GM18526 (cell line): ENCODE measurements around the gene WDFY4.

Experiments
- POLR2A ChIP-seq: IDR thresholded peaks from 3 replicates; pipeline ENCODE4 v1.6.1; 2011; ENCODE audit not compliant: insufficient read length; ENCODE audit errors: extremely low read depth

The WDFY4 gene

DNA sequence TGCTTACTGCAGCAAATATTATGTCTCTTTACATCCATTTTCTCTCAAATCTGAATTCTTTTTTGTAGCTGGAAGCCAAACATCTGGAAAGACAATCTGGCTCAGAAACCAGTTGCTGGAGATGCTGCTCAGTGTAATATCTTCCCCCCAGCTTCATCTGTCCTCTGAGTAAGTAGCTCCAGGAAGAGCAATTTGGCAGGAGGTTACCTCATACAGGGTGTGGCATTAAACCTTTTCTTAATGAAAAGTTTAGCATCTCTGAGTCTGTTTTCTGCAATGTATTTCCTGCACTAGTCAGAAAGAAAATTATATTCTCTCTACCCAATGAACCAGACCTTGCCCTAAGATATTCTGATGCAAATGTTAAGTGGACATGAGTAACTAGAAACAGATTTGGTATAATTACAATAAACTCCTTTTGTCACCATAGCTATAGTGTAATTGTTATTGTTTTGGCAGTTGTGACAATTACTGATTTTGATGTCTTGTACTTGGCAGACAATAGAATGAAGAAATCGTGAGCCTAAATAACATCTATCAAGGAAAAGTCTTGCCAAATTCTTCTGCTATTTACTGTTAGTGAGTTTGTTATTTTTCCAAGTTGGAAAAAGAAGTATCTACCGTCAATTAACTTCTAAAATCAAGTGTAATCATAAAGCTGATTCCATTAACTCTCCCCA lies 123.3 kb downstream of the WDFY4 start:
- TF ChIP-seq POLR2A = no peak

DNA sequence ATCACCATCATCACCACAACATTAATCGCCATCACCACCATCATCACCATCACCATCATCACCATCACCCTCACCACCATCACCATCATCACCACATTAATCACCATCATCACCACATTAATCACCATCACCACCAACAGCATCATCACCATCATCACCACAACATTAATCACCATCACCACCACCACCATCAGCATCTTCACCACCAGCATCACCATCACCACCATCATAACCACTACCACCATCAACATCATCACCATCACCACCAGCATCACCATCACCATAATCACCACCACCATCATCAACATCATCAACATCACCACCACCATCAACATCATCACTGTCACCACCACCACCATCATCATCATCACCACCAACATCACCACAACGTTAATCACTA lies 124.6 kb downstream of the WDFY4 start:
- TF ChIP-seq POLR2A = no peak

DNA sequence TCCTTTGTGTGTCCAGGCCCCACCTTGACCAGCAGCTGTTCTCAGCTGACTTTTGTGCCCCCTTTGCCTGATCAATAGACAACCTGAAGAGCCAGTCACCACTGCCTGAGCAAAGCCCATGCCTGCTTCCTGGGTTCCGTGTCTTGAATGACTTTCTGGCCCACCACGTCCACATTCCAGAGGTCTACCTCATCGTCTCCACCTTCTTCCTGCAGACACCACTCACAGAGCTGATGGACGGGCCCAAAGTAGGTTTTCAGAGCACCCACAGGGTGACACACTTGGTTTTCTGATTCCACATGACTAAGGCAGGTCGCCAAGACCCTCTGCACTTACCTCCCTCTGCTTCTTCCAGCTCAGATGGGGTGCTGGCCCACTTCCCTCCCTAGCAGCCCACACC lies 126.8 kb downstream of the WDFY4 start:
- TF ChIP-seq POLR2A = no peak

DNA sequence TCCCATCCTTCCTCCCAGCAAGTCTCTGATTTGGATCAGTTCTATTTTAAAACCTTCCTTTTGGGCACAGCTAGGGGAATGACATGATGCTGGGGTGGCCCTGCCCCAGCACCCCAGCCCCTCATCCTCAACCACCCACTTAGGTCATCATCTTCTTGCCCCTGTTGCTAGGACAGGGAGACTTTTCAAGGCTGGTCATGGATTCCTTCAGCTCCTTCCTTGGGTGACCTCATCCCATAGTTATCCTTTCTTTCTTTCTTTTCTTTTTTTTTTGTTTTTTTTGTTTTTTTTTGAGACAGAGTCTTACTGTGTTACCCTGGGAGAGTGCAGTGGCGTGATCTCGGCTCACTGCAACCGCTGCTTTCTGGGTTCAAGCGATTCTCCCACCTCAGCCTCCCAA lies 127.2 kb downstream of the WDFY4 start:
- no peak for TF ChIP-seq POLR2A

DNA sequence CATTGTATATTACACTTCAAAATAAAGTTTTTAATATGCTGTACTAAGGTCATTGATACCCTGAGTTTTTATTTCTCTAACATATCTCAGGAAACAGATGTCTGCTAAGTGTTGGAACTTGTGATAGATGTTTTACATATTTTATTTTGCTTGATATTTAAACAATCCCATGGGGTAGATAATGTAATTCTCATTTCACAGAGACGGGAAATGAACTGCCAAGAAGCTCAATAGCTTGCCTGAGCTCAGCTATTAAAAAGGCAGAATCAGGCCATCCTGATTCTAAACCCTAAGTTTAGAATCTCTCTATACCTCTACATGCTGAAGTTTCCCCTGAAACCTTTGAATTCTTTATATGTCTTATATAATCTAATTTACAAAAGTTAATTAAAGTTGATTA lies 128.6 kb downstream of the WDFY4 start:
- TF ChIP-seq POLR2A = no peak

DNA sequence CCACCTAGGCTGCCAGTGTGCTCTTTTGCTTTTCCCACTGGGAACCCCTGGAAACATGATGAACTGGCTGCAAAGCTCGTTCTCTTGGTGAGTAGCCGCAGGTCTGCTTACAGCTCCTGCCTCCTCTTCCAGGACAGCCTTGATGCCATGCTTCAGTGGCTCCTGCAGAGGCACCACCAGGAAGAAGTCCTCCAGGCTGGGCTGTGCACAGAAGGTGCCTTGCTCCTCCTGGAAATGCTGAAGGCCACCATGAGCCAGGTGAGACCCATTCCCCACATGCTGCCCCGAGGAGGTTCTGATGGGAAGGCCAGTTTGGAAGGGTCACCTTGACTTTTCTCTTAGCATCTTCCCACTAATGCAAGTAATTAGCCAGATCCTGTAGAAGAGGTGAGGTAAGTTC lies 129.2 kb downstream of the WDFY4 start:
- no peak for TF ChIP-seq POLR2A

DNA sequence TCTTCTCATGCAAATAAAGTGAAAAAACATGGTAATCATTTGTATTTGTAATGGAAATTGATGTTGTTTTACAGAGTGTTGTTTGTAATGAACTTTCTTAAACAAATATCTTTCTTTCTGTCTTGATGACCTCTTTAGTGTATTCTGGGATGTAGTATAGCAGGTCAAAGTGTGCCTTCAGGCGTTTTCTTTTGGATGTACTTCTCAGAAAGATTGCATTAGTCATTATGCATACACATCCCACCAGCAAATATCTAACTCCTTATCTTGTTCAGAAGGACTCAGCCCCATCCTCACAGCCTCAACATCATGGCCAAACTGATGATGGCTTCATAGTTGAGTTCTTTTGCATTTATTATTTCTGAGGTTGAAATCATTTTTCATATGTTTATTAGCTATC lies 130.3 kb downstream of the WDFY4 start:
- TF ChIP-seq POLR2A = no peak

DNA sequence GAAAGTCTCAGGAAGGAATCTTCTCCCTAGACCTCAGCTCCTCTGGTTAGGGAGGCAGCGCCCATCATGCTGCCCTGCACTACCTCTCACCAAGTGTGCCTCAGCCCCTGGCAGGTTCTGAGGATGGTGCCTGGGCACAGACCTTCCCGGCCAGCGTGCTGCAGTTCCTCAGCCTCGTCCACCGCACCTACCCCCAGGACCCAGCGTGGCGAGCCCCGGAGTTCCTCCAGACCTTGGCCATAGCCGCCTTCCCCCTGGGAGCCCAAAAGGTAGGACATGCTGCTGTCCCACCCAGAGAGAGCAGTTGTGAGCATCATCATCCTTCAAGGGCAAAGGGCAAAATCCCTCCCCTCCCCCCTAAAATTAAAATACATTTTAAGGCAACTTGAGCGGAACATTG lies 132.5 kb downstream of the WDFY4 start:
- TF ChIP-seq POLR2A = no peak

DNA sequence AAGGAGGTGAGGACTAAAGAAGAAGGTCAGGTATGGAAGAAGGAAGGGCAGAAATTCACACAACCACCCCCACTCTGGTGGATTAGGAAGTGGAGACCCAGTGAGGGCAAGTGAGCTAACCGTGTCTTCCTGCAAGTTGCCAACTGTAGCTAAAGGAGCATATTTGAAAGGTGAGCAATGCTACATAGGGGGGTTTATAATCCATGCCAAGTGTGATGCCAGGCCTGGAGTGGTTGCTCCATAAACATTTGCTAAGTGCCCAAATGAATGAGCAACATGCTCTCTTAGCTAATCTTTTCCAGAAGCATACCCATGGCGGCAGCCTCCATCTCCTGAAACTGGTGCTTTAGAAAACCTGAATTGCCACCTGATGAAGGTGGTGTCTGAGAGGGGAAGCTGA lies 133.4 kb downstream of the WDFY4 start:
- no peak for TF ChIP-seq POLR2A

DNA sequence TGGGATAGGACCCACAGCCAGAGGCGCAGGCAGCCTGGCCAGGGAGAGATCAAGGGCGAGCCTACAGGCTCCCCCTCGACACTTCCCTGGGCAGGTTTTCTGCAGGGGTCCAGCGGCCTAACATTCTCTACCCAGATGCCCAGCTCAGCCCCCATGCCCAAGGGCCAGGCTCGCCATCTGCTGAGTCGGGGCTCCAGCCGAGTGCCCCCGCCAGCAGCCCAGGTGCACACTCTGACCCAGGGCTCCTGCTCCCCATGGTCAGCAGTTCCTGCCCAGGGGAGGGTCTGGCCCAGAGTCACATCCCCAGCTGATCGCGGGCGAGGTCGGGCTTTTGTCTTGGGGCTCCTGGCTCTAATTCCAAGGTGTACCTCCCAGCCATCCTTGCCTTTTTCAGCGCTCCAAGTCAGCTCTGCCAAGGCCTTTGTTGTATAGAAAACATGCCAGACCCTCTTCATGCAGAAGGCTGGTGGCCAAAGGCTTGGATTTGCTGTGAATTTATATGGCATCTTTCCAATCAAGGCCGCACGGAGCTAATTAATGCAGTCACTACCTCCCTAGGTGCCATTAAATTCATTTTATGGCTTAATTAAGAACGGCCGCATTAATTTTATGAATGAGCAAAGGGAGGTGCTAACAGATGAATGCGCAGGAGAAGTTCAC lies 134.3 kb downstream of the WDFY4 start:
- TF ChIP-seq POLR2A = no peak

DNA sequence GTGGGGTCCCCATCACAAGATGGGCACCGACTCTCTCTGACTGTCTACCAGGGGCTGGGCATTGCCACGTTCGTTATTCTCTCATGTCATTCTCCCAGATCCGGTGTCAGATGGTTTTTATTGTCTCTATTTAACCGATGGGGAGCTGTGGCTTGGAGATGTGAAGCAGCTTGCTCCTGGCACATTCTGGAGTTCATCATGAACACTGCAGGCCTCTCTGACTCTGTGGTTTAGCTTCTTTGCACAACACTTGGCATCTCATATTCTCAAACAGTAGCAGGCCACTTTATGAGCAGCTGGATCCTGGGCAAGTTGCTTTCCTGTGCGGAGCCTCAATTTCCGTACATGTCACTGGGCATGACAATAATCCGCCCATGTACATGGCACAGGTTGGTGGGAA lies 135.1 kb downstream of the WDFY4 start:
- no peak for TF ChIP-seq POLR2A

DNA sequence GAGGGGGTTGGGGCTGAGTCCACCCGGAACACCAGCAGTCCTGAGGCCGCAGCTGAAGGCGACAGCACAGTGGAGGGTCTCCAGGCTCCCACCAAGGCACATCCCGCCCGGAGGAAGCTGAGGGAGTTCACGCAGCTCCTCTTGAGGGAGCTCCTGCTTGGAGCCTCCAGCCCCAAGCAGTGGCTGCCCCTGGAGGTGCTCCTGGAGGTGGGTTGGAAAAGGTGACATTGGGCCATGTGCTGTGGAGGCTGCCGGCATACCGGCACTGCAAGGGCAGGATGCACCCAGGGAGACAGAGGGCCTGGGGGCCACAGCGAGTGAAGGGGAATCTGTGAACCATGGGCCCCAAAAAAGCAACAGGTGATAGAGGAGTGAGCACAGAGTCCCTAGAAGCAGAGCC lies 135.6 kb downstream of the WDFY4 start:
- TF ChIP-seq POLR2A = no peak

DNA sequence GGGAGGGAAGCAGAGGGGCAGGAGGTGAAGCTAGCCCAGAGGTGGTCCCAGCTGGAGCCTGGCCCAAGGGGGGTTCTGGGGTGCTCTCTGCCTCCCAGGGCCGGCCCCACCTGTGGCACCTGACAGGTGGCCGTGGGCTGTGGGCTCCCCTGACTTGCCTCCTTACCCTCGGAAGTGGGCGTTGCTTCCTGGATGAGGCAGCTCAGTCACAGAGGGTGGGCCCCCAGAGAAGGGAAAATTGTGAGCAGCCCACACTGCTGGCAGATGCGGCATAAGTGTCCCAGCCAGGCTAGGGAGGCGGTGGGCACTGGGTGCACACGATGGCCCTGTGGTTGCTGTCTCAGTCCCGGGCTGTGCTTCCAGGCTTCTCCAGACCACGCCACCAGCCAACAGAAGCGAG lies 136.0 kb downstream of the WDFY4 start:
- no peak for TF ChIP-seq POLR2A

DNA sequence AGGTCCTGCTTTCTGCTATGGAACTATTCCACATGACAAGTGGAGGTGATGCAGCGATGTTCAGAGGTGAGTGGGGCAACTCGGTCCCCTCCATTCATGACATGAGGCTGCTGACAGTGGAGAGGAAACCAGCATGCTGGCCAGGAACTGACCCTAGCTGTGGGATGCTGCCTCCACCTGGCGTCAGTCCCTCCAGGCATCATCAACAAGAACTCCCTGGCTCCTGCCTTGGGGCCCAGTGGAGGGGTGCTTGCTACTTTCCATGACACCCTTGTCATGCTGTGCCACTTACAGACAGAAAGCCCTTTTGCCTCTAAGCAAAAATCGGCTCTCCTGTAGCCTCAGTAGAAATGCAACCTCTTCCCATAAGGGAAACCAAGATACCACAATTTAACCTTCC lies 136.4 kb downstream of the WDFY4 start:
- no peak for TF ChIP-seq POLR2A

DNA sequence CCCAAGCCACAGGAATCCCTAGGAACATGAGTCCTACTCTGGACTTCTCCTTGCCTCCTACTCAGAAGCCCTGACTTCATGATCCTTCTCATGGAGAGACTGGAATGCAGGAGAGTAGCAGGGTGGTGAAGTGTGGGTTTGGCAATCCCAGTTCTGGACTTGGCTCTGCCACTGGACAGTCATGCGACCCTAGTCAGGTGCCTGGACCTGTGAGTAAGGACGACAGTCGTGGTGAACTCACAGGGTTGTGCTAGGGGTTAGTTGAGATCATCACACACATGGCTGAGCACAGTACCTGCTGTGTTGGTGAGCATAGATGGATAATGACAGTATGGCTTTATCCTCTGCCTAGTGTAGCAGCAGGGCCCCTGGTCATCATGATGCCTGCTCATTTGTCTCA lies 137.0 kb downstream of the WDFY4 start:
- TF ChIP-seq POLR2A = no peak

DNA sequence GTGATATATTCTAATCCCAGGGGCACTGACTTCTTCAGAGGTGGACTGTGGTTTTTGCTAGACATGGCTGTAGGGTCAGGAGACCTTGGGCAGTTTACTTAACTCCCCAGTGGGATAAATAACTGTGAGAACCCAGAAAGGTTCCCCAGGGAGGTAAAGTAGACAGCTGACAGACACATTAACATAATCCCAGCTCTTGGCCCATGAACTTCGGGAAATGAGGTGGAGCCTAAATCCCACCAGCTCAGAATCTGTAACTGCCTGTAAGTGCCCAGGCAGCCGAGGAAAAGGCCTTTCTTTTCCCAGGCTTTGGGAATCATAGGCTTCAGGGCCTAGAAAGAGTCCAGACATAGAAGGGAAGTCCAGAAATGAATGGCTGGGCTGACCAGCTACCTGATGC lies 149.0 kb downstream of the WDFY4 start:
- no peak for TF ChIP-seq POLR2A
